NCI-H526 treated with DMSO at 0.1 percent for 48 hours (cell line): Measurements from ENCODE around the gene ETF1.

ENCODE experiments used
- DNase-seq: peaks from one replicate; lab custom pipeline; 2025; lab: John Stamatoyannopoulos, UW

ETF1 gene

DNA sequence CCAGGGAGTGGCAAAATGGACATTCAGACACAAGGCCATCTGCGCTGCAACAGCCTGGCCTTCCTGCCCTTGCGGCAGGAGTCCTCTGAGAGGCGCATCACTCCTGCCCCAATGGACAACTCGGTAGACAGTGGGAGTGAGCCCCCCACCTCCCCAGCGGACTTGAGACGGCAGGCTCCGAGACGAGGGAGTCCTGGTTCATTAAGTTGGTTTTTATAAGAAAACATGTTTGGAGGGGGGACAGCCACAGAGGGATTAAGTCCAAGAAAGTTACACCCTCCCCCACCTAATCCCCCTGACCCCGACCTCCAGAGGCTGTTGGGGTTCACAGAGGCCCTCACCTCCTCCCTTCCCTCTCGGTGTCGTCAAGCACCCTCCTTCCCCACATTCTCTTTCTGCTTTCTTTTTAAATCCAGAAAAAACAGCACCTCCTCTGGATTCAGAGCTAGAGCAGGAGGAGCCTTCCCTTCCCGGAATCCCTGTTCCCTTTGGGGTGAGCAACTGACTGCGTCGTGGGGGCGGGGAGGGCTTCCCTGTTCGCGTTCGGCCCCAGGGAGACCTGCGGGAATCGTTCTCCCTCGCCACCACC lies 79.5 kb downstream of the ETF1 start:
- no peak for DNase-seq

DNA sequence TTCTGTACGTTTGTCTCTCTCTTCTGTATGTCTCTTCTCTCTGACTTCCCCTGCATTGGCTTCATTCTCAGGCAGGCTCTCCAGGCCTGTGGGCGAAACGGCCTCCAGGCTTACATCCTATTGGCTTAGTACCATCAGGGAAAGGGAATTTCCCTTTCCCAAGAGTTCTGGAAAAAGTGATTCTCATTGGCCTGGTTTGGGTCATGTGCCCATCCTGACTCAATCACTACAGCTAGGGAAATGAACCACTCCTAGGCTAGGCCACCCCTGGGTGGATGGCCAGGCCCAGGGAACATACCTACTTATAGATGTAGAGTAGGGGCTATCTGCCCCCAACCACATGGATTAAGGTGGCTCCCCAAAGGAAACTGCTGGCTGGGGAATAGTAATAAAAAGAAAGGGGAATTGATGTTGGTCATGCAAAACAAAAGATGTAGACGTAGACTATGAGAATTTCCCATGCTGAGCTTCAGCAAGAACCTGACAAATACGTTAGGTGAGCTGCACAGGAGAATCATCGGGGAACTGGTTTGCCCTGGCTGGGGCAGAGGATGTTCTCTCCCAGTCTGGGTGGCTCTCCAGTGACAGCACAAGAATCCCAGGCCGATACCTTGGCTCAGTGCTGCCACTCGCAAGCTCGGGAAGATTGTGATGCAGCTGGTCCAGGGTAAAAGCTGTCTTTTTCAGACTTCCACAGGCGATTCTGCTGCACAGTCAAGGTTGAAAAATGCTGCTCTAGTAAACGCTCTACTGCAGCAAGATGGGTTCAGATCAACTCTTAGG lies 81.5 kb downstream of the ETF1 start:
- DNase-seq: no peak

DNA sequence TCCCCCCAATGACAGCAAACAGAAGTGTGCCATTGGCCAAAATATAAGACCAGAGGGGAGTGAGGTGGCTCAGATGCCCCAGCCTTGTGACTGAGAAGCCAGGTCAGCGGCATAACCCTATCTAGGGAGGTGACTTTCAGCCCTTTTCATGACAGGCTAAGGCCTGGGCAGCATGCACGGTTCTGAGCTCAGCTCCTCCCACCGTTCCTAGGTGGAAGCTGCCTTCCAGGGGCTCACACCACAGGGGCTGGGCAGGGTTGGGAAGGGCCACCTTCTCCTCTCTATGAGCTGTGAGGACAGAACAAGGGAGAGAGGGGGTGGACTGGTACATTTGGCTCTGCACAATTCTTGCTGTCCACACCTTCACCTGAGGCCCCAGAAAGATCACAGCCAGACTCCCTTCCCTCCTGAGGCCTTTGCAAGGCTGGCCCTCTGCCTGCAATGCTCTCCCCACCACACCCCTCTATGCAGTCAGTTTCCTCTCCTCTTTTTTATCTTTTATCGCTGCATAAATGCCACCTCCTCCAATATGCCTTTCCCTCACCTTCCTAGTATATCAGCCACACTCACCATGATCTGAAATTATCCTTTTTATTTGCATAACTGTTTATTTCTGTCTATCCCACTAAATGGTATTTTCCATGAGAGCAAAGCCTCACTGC lies 82.9 kb downstream of the ETF1 start:
- DNase-seq: no peak

DNA sequence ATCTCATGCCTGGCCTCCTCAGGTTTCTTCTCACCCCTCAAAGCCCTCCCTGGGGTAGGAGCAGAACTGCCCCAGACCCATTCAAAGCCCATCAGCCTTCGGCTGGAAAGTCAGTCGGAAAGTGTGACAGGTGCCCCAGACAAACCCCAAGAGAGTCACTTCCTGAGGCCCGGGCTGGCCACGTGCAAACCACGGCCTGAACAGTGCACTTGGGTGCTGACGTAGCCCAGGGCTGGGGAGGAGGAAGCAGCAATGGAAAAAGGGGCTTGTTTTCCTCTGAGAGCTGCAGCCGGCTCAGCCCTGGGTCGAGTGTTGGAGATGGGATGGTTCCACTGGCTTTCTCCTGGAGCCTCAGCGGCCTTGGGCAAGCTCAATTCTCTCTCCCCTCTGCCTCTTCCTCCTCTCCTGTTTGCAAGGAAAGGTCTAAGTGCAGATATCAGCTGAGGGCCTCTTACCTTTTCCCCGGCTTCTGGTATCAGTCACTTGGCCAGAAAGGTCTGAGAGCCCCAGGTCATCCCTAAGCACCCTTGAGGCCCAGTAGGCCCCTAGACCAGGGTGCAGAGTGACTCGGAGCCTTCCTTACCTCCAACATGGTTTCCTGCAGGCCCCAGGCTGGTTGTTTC lies 83.6 kb downstream of the ETF1 start:
- no peak for DNase-seq

DNA sequence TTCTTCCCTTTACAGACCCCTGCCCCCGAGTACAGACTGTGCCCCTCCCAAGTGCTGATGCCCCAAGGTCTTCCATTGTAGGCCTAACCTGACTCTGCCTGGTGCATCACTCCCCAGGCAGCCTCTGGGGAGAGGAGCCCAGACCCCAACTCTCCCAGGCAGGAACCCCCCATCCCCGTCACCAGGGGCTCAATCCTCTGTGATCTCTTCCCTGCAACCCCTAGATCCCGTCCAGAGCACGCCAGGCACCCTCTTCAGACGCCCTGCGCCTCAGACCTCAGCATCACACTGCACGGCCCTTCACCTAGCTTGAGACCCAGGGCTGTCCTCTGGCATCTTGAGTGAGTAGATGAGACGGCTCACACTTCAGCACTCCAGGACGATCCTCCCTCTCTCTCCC lies 84.2 kb downstream of the ETF1 start:
- DNase-seq: no peak

DNA sequence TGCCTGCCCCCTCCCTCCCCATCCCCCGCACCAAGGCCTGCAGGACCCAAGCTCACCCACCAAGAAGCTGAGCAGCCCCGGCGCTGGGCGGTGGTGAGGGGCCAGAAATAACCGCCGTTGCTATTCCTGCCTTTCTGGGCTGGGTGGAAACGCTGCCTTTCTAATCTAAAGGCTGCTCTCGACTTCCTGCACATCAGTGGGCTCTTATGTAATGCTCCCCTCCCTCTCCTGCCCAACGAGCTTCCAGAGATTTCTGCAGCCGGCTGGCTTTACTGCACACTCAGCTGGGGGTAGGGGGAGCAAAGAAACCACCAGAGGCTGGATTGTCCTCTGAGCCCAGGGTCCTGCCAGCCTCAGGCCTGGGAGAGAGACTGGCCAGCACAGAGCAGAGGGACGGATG lies 84.7 kb downstream of the ETF1 start:
- DNase-seq: no peak

DNA sequence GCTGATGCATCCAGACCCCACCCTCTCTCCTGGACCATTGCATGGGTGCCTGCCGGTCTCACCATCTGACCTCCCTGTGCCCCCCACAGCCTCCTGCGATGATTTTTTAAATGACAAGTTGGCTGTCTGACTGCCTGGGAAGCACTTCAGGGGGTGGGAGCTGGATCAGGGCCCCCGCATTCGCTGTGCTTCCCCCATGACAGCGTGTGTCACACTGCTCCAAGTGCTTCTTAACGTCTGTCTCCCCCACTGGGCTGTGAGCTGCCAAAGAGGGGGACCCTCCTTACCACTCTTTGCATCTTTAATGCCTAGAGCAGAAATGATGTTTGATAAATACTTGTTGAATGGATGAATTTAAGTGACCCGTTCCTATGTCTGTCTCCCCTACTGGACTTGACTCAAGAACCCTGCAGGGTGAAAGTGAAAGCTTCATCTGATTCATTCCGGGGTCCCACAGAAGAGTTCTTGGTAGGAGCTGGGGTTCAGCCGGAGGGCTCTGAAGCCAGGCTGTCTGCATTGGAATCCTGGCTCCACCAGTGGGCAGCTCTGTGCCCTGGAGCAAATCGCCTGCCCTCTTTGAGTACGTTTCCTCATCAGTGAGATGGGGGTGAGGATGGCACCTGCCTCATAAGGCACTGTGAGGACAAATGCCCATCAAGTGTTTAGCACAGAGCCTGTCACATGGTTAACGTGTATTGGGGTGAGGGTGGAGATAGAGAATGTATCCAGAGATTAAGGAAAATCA lies 85.3 kb downstream of the ETF1 start:
- no peak for DNase-seq
